ENCODE results near the gene RHBDL1.

GRCh38 chr16:630815-631405 is 44.6 kb upstream of the RHBDL1 start, which contains the start of gene WFIKKN1:
- TF ChIP-seq, protein P1, sequence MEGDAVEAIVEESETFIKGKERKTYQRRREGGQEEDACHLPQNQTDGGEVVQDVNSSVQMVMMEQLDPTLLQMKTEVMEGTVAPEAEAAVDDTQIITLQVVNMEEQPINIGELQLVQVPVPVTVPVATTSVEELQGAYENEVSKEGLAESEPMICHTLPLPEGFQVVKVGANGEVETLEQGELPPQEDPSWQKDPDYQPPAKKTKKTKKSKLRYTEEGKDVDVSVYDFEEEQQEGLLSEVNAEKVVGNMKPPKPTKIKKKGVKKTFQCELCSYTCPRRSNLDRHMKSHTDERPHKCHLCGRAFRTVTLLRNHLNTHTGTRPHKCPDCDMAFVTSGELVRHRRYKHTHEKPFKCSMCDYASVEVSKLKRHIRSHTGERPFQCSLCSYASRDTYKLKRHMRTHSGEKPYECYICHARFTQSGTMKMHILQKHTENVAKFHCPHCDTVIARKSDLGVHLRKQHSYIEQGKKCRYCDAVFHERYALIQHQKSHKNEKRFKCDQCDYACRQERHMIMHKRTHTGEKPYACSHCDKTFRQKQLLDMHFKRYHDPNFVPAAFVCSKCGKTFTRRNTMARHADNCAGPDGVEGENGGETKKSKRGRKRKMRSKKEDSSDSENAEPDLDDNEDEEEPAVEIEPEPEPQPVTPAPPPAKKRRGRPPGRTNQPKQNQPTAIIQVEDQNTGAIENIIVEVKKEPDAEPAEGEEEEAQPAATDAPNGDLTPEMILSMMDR (IDR thresholded peaks at IDR 0.05): no peak
- no peak for TF ChIP-seq POLR2AphosphoS5 (IDR thresholded peaks at IDR 0.05)
- TF ChIP-seq POLR2A (IDR thresholded peaks at IDR 0.05): no peak
